Activated CD4-positive, alpha-beta T cell treated with anti-CD3 and anti-CD28 coated beads, Interleukin-2, amount 10 ng/mL, durations not matched to agents 24 days and 14 days (primary cell): Measurements from ENCODE around the gene APLP2. TPM values are rescaled to one million over a fixed set of nuclear protein-coding genes. Genes with fewer than 3 reads are reported as not detected.
A peak's percentile ranks its signal among the peaks of the same experiment; 100 is the strongest.
"Not testable (repeated sequence)": the region's sequence is repeated elsewhere in the genome, so short reads cannot be mapped to it uniquely, and the experiment has no call there.

Source experiments
- DNase-seq: peaks from one replicate; pipeline ENCODE4 v3.0.0; 2022
- H3K27ac Mint-ChIP-seq: one replicate; pipeline ENCODE4 v1.8.0; 2022; ENCODE audit warnings: mild to moderate bottlenecking, mixed read lengths
- H3K27me3 Mint-ChIP-seq: one replicate; pipeline ENCODE4 v1.8.0; 2022; ENCODE audit warnings: mixed read lengths
- H3K36me3 Mint-ChIP-seq: one replicate; pipeline ENCODE4 v1.8.0; 2022; ENCODE audit warnings: low read depth, mild to moderate bottlenecking, mixed read lengths
- H3K4me1 Mint-ChIP-seq: one replicate; pipeline ENCODE4 v1.8.0; 2021; ENCODE audit warnings: mixed read lengths
- H3K4me3 Mint-ChIP-seq: one replicate; pipeline ENCODE4 v1.8.0; 2022; ENCODE audit warnings: mild to moderate bottlenecking, moderate library complexity, mixed read lengths
- H3K9me3 Mint-ChIP-seq: one replicate; pipeline ENCODE4 v1.8.0; 2021; ENCODE audit warnings: mixed read lengths
- intact Hi-C: fragments of 100-400 bp; cut with micrococcal nuclease; formaldehyde crosslinking; loops from one replicate; pipeline ENCODE4 v1.15.1; 2023
- total RNA-seq: library from RNA; stranded (reverse); gene quantifications from 2 replicates; pipeline ENCODE4 v1.2.3, GENCODE V29; 2022

The APLP2 gene
- total RNA-seq, 1 donor from 2014 or later = 46.4 TPM

DNA sequence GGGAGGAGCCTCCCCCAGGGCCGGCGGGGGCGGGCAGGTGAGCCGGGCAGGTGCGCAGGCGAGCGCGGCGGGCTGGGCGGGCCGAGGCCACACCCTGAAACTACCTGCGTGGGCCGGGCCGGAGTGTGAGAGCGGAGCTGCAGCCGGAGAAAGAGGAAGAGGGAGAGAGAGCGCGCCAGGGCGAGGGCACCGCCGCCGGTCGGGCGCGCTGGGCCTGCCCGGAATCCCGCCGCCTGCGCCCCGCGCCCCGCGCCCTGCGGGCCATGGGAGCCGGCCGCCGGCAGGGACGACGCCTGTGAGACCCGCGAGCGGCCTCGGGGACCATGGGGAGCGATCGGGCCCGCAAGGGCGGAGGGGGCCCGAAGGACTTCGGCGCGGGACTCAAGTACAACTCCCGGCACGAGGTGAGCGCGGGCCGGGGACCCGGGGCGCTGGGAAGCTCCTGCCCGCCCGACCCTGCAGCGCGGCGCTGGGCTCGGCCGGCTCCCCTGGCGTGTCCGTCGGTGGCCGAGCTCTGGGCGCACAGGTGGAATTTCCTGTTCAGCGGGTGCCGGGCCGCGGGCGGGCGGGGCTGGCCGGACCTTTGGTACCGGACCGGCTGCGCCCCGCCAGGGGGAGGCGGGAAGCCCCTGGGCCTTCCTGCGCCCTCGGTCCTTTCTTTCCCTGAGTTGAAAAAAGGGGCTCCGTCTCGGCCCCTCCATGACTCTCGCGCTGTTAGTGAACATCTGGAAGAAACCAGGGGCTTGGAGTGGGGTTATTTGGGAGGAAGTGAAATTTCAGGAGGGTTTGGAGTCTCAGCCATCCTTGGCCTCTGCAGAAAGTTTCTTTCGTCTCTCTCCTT lies 90.2 kb downstream of the APLP2 start, which contains the start of gene ST14:
ST14 (plus strand) TSS at position 126 of the 841 bp plus-strand sequence; CDS start at position 324, 198 bp downstream.
- peaks cover 50% of the 10 kb centered on the region for H3K27me3 Mint-ChIP-seq
- no peak for DNase-seq
- no peak within 1 kb of the TSS for H3K27ac Mint-ChIP-seq
- H3K9me3 Mint-ChIP-seq = no peaks in the 10 kb centered on the region
- intact Hi-C loops = no loop called here
- peaks cover 2% of the 10 kb centered on the region for H3K4me1 Mint-ChIP-seq
- peak within 1 kb of the TSS; percentile 61 for H3K4me3 Mint-ChIP-seq
- H3K36me3 Mint-ChIP-seq = peaks cover 2% of the 10 kb centered on the region

GRCh38 chr11:130160498-130161155 lies 90.9 kb downstream of the APLP2 start:
- peaks cover 2% of the 10 kb centered on the region for H3K4me1 Mint-ChIP-seq
- intact Hi-C loops = no loop called here
- H3K27me3 Mint-ChIP-seq = peaks cover 52% of the 10 kb centered on the region
- no peaks in the 10 kb centered on the region for H3K9me3 Mint-ChIP-seq
- peak overlapping the region; percentile 61 for H3K4me3 Mint-ChIP-seq
- no peak for DNase-seq
- no peak overlapping the region for H3K27ac Mint-ChIP-seq
- H3K36me3 Mint-ChIP-seq = peaks cover 2% of the 10 kb centered on the region

- H3K4me1 Mint-ChIP-seq = peaks cover 2% of the 10 kb centered on the region
- H3K27ac Mint-ChIP-seq = no peak overlapping the region
- intact Hi-C loops = no loop called here
- DNase-seq = no peak
- no peaks in the 10 kb centered on the region for H3K9me3 Mint-ChIP-seq
- peaks cover 2% of the 10 kb centered on the region for H3K36me3 Mint-ChIP-seq
- peaks cover 52% of the 10 kb centered on the region for H3K27me3 Mint-ChIP-seq
- H3K4me3 Mint-ChIP-seq = no peak overlapping the region
Measured at GRCh38 chr11:130161441-130162145, 91.9 kb downstream of the APLP2 start.

- no peak overlapping the region for H3K27ac Mint-ChIP-seq
- DNase-seq = no peak
Measured at GRCh38 chr11:130162733-130163132, 93.0 kb downstream of the APLP2 start.

GRCh38 chr11:130163346-130164220 lies 93.9 kb downstream of the APLP2 start:
- no peak overlapping the region for H3K27ac Mint-ChIP-seq
- peaks cover 42% of the 10 kb centered on the region for H3K27me3 Mint-ChIP-seq
- intact Hi-C loops = no loop called here
- peaks cover 2% of the 10 kb centered on the region for H3K36me3 Mint-ChIP-seq
- no peaks in the 10 kb centered on the region for H3K9me3 Mint-ChIP-seq
- H3K4me3 Mint-ChIP-seq = no peak overlapping the region
- no peak for DNase-seq
- H3K4me1 Mint-ChIP-seq = peaks cover 2% of the 10 kb centered on the region

More at GRCh38 chr11:130162733-130163132, 93.0 kb downstream of the APLP2 start:
- peaks cover 46% of the 10 kb centered on the region for H3K27me3 Mint-ChIP-seq
- H3K36me3 Mint-ChIP-seq = peaks cover 2% of the 10 kb centered on the region
- peaks cover 2% of the 10 kb centered on the region for H3K4me1 Mint-ChIP-seq
- no peaks in the 10 kb centered on the region for H3K9me3 Mint-ChIP-seq
- H3K4me3 Mint-ChIP-seq = no peak overlapping the region
- intact Hi-C loops = no loop called here

DNA sequence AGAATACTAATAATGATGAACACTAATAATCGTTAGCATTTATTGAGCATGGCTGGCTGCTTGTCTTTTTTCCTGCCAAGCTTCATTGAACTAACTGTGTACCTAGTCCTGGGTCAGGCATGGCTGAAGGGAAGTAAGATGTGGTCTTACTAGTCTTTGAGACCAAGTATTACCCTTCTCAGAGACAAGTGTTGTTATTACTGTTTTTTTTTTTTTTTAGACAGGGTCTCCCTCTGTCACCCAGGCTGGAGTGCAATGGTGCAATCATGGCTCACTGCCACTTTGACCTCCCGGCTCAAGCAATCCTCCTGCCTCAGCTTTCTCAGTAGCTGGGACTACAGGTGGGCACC lies 94.5 kb downstream of the APLP2 start:
- Mint-ChIP-seq H3K27me3 (peaks cover 36% of the 10 kb centered on the region), H3K4me3 (no peak overlapping the region), H3K27ac (no peak overlapping the region), H3K4me1 (peaks cover 2% of the 10 kb centered on the region), H3K36me3 (no peaks in the 10 kb centered on the region), H3K9me3 (no peaks in the 10 kb centered on the region)
- intact Hi-C loops = no loop called here
- no peak for DNase-seq

DNA sequence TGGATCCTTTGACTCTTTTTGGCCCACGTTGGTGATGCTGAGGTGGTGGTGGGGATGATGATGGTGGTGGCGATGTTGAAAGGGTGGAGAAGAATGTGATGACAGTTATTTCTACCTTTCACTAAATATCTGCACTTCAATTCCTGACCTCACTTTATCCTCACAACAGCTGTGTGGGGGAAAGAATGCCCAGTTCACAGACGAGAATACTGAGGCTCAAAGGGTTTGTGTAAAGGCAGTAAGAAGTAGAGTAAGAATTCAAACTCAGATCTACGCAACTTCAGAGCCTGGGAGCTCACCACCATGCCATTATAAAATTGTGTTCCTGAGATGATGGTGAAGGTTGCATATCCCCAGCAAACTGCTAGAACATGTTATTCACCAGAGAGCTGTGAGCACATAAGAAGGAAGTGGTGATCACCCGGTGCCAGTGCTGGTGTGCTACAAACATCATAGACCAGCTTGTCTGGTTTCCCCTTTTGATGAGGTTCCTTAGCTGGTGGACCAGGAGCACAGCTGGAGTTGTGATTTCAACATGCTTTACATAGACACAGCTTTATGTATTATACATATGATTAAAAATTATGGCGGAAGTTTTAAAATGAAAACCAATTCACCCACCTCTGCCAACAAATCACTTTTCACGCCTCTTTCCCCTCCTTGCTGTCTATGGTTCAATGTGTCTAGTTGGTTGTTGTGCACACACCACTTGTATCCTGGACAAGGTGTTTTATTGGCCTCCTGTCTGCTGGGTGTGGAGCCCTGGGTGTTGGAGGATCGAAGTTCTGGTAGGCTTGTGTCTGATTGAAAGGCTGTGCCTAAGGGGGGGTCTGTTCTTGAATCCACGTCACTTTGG lies 96.1 kb downstream of the APLP2 start:
- DNase-seq = no peak
- H3K9me3 Mint-ChIP-seq = no peaks in the 10 kb centered on the region
- peaks cover 34% of the 10 kb centered on the region for H3K27me3 Mint-ChIP-seq
- no peaks in the 10 kb centered on the region for H3K4me1 Mint-ChIP-seq
- no peak overlapping the region for H3K4me3 Mint-ChIP-seq
- intact Hi-C loops = no loop called here
- no peak overlapping the region for H3K27ac Mint-ChIP-seq
- no peaks in the 10 kb centered on the region for H3K36me3 Mint-ChIP-seq

DNA sequence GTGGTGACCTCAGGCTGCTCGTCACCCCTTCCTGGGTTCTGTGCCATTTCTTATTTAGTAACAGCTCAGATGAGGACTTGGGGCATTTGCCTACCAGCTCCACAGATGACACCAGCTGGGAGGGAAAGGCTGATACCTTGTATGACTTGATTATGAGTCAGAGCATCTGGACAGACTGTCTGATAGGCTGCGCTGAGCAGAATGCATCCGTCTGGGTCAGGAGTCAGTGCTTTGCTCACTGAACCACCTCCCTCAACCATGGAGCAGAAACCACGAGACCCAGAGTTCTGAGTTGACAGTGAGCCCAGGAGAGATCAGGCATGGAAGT lies 96.7 kb downstream of the APLP2 start:
- H3K4me3 Mint-ChIP-seq = no peak overlapping the region
- no peak for DNase-seq
- no peaks in the 10 kb centered on the region for H3K36me3 Mint-ChIP-seq
- intact Hi-C loops = no loop called here
- H3K9me3 Mint-ChIP-seq = no peaks in the 10 kb centered on the region
- no peaks in the 10 kb centered on the region for H3K4me1 Mint-ChIP-seq
- H3K27ac Mint-ChIP-seq = no peak overlapping the region
- H3K27me3 Mint-ChIP-seq = peaks cover 30% of the 10 kb centered on the region

DNA sequence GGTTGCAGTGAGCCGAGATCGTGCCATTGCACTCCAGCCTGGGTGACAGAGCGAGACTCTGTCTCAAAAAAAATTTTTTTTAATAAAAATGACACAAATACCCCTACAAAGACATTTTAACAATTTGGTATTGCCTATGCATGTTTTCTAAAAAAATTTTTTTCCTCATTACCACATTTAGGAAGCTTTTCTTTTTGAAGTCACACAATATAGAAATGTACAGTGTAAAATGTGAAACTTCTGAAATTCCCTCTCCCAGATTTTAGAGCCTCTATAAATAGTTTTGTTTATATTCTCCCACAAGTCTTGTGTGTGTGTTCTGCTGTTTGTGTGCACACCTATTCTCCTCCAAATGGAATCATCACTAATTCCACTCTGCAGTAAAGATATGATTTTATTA lies 97.5 kb downstream of the APLP2 start:
- no peaks in the 10 kb centered on the region for H3K4me1 Mint-ChIP-seq
- peaks cover 27% of the 10 kb centered on the region for H3K27me3 Mint-ChIP-seq
- no peak overlapping the region for H3K27ac Mint-ChIP-seq
- no peak for DNase-seq
- H3K9me3 Mint-ChIP-seq = no peaks in the 10 kb centered on the region
- no peak overlapping the region for H3K4me3 Mint-ChIP-seq
- no peaks in the 10 kb centered on the region for H3K36me3 Mint-ChIP-seq
- intact Hi-C loops = no loop called here

DNA sequence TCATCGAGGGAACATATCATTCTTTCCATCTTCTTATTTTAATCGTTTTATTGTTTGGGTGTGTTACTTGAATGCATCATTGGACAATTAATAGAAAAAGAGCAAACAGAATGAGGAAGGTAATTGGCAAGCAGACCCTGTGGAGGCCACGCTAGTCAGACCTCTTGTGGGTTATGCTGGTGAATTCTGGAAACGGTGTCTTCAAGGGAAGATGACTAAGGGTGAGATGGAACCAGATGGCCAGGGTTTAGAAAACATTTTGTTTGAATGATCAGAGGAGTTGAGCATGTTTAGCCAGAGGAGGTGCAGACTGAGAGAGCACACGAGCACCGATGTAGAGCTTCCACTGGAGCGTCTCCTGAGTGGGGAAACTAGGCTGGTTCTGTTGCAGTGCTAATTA lies 98.4 kb downstream of the APLP2 start:
- no peak for DNase-seq
- intact Hi-C loops = no loop called here
- Mint-ChIP-seq H3K36me3 (no peaks in the 10 kb centered on the region), H3K4me1 (no peaks in the 10 kb centered on the region), H3K27me3 (peaks cover 20% of the 10 kb centered on the region), H3K9me3 (no peaks in the 10 kb centered on the region), H3K4me3 (no peak overlapping the region), H3K27ac (no peak overlapping the region)

DNA sequence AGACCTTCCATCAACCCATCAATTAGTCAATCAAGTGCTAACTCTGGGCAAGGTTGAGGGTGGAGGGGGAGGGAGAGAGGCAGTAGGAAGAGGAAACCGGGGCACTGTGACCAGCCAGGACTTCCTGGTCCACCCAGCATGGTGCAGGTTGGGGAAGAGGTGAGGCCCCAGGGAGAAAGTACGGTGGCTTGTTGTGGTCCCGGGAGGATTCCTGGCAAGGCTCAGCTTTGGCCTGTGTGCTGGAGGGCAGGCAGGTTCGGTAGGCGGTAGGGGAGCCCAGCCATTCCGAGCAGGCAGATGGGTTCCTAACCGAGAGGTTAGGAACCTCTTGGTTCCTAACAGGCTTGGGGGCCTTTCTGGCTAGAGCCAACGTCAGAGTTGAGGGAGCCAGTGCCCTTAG lies 100.7 kb downstream of the APLP2 start:
- Mint-ChIP-seq H3K27me3 (peaks cover 15% of the 10 kb centered on the region), H3K4me3 (no peak overlapping the region), H3K9me3 (peaks cover 4% of the 10 kb centered on the region), H3K27ac (no peak overlapping the region), H3K36me3 (no peaks in the 10 kb centered on the region), H3K4me1 (no peaks in the 10 kb centered on the region)
- DNase-seq = no peak
- intact Hi-C loops = no loop called here

- Mint-ChIP-seq H3K36me3 (no peaks in the 10 kb centered on the region), H3K9me3 (peaks cover 4% of the 10 kb centered on the region), H3K4me3 (no peak overlapping the region), H3K27ac (no peak overlapping the region), H3K27me3 (peaks cover 9% of the 10 kb centered on the region), H3K4me1 (no peaks in the 10 kb centered on the region)
- DNase-seq = no peak
- intact Hi-C loops = no loop called here
Measured at GRCh38 chr11:130171534-130171933, 101.8 kb downstream of the APLP2 start.

DNA sequence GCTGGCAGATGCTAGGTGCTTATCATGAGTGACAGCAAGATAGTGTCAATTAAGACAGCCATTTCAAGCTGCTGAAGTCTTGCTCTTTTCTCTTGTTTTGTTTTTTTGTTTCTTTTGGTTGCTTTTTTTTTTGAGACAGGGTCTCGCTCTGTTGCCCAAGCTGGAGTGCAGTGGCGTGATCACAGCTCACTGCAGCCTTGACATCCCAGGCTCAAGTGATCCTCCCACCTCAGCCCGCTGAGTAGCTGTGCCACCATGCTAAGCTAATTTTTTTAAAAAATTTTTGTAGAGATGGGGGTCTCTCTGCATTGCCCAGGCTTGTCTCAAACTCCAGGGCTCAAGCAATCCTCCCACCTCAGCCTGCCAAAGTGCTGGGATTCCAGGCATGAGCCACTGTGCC lies 102.3 kb downstream of the APLP2 start:
- H3K9me3 Mint-ChIP-seq, H3K36me3 Mint-ChIP-seq, DNase-seq, H3K27ac Mint-ChIP-seq, H3K4me3 Mint-ChIP-seq, intact Hi-C loops, H3K4me1 Mint-ChIP-seq, H3K27me3 Mint-ChIP-seq: not testable (repeated sequence)
